ENCODE results near the gene MC2R.
"Not testable (repeated sequence)": the region's sequence is repeated elsewhere in the genome, so short reads cannot be mapped to it uniquely, and the experiment has no call there.

Gene MC2R

DNA sequence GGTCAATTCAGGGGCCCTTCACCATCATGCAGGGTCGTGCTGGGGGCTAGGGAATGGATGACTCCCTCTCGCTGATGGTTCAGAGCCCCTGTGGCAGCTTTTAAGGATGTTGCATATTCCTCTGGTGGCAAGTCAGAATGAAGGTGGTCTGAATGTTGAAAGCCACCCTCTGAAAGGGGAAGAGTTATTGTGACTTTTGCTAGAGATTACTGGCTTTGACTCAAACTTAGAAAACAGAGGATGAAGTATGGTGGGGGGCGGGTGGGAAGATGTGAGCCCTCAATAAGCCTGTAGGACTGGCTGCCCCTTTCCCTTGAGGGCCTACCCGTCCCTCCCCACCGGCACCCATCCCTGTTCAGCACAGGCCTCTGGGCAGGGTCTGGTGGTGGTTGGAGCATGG, 23.2 kb downstream of the MC2R start:
- no peak for DNase-seq

DNA sequence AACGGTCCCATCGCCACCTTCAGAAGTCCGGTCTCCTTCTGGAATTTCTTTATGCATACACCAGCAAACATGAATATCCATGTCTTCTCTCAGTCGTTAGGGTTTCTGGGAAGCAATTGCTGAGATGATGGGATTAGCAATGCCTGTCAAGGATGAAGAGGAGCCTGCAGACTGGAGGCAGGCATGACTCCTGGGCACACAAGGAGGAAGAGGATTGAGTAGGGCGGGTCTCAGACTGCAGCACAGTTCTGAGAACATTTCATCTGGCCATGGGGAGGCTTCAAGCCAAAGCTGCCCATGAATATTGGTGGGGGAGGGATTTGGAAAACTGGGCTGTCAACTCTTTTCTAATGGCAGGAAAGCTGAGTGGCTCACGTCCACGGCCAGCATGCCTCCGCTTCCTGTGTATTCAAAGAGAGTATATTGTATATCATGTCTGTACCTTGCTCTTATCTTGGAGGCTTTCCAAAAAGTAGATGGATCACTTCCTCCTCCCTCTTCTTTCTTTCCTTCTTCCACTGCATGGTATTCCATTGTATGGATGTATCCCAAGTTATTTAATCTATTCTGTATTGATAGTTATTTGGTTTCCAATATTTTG, 24.5 kb downstream of the MC2R start:
- no peak for DNase-seq

DNA sequence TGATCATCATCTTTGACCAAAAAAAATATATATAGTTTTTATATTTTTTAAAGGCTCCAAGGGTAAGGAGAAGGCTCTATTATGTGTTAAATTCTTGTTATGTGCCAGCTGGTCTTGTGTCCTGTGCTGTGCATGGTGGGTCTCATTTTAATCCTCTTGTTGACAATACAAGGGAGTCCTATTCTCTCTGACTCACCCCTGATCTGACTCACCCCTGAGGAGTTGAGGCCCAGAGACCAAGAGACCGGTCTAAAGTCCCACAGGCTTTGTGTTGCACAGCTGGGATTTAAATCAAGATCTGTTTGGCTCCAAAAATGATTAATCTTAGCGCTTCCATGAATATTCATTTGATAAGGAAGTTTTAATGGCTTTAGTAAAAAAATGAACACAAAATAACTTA, 25.7 kb downstream of the MC2R start:
- no peak for DNase-seq

DNA sequence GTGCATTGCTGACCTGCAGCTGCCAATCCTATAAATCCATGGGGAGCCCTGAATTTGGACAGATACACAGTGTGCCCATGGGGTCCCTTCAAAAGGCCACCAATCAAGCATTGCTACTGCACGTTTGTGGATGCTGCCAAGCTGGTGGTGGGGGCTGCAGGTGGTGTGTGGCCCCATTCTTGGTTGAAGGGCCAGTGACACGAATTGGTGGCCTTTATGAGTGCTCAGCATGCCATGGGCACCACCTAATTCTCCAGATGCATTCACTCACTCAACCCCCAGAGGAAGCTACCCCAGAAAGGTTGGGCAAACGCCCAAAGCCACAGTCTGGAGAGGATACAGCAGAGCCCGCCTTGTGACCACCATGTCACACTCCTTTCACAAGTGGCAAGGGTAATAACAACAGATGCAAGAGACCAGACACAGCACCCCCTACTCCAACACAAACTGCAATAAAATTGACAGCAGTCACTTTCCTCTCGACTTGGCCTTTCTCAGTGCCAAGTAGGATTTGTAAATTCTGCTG, 27.1 kb downstream of the MC2R start:
- DNase-seq = no peak

DNA sequence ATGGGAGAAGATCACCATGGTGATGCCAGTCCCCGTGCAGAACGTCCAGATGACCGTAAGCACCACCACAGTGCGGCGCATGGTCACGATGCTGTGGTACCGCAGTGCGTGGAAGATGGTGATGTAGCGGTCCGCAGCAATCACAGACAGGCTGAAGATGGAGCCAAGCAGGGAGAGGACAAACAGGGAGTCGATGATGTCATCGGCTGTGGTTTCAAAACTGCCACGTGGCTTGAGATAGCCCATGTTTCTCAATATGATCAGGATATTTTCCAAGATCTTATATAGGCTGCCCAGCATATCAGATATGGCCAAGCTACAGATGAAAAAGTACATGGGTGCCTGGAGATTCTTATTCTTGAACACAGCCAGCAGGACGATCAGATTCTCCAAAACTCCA, 30.3 kb downstream of the MC2R start:
- DNase-seq = no peak

DNA sequence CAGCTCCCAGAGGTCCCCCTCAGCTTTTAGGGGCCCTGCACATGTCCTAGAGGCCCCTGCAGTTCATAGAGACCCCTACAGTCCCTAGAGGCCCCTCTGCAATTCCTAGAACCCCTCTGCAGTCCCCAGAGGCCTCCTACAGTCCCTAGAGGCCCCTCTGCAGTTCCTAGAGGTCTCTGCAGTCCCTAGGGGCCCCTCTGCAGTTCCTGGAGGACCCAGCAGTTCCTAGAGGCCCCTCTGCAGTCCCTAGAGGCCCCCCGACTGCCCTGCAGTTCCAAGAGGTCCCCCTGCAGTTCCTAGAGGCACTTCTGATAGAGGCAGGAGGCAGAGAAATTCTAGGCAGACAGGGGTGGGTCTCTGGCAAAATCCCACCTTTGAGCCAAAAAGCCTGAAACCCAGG, 35.4 kb downstream of the MC2R start:
- DNase-seq = no peak

DNA sequence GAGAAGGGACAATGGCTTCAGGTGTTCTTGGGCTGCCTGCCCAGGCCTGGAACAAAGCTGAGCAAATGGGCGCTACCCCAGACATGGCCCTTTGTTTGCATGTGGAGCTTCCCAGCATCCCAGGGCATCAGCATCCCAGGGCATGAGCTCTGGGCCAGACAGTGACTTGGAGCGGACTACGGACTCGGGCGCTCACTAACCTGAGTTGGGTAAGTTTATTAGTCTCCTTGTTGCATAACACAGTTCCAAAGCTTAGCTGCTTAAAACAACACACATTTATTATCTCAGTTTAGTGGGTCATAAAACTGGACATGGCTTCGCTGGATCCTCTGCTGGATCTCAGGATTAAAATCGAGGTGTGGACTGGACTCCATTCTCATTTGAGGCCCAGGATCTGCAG, 35.8 kb downstream of the MC2R start:
- DNase-seq = no peak

DNA sequence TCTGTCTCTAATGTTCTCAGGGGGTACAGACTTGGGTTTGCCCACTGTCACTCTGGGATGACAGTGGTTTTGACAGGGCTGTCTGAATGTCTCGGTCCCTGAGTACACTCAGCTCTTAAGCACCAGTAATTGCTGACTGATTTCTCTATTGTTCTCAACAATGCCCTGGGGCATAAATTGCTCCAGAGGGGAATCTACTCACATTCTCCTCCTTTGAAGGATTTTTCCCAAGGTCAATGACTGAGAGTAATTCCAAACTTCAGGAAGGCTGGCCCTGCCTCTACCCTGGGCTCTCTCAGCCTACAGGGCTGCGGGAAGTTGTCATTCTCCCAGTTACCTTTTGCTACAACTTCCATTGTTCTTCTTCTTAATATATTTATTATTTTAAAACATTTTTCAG, 36.5 kb downstream of the MC2R start:
- DNase-seq = no peak

DNA sequence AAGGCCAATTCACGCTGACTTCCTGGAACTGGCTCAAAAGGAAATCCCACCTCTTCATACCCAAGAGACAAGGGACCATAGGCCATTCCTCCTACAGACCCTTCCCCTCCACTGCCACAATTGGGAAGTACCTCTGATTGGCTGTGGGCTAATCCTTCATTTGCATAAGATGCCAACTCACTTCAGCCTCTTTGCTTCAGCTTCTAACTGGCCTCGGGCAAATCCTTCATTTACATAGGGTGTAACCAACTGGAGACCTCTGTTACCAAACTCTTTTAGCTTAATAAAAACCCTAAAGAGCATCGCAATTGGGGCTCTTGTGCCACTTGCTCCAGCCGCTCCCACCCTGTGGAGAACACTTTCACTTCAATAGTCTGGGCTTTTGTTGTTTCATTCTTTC, 38.2 kb downstream of the MC2R start:
- no peak for DNase-seq

DNA sequence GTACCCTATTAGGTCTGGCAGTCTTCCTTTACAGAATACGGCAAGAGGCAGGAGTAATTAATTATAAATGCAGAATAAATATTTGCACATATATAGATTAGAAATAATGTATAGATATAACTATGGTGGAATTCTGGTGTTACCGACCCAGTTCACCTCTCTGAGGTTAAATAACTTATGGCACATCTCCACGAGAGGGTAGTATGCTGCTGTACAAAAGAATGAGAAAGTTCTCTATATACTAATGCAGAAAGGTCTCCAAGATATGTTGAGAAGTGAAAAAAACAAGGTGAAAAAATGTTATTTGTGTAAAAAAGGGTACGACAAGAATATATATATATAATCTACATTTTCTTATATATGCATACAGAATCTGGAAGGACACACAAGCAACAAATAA, 40.8 kb downstream of the MC2R start:
- no peak for DNase-seq

DNA sequence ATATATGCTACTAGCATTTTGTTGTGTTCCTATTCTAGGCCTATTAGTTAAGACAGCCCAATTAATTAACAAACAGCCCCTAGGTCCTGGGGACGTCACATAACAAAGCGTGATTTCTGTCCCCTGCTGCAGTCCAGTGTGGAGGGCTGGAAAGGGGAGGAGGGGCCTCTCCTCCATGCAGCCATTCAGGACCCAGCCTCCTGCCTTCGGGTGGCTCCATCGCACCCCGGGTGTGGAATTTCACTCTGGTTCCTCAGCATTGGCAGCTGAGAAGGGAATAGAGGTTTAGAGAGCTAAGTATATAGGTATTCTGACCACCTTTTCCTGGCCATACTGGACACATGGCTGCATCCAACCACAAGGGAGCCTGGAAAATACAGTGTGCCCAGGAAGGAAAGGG, 42.4 kb downstream of the MC2R start:
- no peak for DNase-seq

DNA sequence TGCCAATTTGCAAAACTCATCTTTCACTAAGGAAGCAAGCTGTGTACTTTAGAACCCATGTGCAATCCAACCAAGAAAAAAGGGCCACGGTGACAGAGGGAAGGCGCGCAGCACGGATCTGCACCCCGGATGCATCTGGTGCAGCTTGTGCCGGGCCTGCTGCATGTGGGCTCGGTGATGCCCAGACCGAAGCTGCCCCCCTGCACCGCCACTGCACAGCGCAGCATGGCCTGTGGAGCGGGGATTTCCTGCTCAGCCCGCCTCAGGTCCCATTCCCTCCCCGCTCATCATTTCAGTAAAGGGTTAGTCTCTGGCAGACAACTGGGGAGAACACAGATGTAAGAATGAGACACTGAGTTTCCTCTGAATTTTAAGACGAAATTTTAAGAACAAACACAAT, 43.0 kb downstream of the MC2R start:
- DNase-seq = no peak

DNA sequence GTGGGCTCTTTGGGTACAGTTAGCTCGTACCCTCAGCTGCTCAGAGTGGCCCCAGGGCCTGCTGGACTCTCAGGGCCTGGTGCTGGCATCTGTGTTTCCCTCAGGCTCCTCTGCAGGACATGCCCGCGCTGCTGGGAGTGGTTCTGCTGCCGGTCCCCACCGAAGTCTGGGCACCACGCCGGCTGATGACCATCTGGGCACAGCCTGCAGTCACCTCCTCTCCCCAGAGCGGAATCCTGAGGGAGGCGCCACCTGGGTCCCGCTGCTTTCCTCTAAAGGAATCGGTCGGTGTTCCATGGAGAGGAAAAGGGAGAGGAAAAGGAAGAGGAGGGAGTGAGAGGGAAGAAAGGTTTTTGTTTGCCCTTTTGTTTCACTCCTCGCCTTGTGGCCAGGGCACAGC, 43.6 kb downstream of the MC2R start:
- DNase-seq = no peak

DNA sequence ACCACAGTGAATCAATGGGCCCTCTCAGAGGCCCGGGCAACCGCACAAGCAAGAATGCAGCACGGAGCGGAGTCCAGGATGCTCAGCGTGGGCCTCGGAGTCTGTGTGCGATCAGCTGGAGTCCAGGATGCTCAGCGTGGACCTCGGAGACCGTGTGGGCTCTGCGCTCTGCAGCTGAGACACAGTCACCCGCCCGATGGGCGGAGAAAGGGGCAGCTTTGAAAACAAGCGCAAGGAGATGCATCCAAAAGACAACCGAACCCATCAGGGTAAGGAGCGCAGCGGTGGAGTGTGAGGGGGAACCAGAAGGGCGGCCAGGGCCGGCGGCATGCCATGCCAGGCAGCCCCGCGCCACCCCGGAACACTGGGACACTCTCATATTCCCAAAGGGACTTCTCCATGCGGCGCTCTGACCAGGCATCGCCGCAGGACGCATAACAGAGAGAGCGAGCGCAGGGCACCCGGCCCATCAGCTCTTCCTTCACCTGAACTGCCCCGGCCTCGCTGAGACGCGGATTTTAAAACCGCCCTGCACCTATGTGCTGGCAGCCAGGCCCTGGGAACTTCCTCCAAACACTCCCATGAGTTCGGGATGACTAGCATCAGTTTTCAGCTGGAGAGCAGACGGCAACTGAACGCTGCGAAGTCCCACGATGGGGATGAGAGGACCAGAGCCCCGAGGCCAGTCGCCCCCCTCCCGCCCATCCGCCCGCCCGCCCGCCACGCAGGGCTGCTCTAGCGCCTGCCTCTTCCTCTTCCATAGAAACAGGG, 46.6 kb downstream of the MC2R start:
- DNase-seq = no peak

DNA sequence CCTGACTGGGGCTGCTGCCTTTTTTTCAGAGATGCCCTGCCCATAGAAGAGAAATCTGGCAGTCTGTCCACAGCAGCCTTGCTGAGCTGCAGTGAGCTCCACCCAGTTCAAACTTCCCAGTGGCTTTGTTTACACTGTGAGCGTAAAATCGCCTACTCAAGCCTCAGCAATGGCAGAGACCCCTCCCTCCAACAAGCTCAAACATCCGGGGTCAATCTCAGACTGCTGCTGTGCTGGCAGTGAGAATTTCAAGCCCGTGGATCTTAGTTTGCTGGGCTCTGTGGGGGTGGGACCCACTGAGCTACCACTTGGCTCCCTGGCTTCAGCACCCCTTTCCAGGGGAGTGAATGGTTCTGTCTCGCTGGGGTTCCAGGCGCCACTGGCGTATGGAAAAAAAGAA, 52.4 kb downstream of the MC2R start:
- DNase-seq = not testable (repeated sequence)

DNA sequence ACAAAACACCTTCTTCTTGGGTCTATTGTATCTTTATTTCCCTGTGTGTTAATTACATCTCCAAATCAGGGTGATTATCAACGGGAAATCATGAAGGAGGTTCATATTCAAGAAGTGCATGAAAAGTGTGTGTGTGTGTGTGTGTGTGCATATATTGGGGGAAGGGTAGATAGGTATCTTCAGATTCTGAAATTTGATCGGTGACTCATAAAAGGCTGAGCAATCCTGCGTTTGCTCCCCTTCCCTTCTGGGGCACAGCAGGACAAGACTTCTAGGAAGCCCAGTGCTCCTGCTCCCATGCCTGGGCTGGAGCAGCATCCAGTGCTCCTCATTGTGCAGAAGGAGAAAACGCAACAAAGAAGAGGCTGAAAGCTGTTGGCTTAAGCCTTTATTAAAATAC, 65.5 kb downstream of the MC2R start:
- DNase-seq = no peak

DNA sequence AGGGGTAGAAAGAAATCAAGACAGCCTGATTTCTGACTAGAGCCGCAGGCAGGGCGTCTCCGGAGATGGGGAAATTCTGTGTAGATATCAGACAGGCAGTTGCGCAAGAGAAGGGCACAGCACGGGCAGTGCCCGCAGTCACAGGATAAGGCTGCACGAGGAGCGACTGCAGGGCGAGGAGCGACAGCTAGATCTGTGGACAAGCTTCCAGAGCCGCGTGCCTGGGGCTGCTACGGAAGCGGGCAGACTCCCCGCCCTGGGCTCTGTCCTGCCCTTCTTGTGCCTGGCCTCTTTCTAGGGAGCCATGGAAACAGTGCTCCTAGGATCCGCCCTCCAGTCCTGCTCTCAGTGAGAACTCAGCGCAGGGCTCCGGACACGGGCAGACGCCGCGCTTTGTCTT, 78.8 kb downstream of the MC2R start:
- no peak for DNase-seq

DNA sequence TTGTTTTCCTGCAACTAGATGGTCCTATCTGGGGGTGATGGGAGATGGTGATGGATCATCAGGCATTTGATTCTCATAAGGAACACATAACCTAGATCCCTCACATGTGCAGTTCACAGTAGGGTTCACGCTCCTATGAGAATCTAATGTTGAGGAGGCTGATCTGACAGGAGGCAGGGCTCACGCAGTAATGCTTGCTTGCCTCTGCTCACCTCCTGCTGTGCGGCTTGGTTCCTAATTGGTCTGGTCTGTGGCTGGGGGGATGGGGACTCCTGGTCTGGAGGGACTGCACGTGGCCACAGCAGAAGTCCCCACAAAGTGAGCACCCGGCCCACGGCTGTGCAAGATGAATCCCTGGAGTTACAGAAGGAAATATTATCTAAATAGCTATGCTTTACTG, 80.1 kb downstream of the MC2R start:
- no peak for DNase-seq

DNA sequence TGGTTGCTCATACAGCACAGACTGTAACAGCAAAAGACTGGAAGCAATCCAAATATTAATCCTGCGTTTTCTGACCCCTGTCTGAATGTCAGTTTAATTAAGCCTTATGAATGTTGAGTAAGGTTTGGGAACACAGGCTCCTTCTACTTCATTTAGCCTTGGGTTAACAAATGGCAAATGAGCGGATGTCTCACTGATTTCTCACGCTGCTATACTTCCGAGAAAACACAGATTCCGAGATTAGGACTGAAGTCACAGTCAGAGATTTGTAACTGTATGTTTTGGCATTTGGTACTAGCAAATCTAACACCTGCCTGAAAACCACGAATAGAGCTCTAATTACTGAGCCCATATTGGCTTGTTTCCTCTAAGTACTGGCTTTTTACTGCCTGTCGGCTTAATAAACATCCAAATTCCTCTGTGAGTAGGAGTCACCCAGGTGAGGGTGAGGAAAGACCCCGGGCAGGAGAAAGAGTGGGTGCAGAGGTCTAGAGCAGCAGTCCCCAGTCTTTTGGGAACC, 80.8 kb downstream of the MC2R start:
- no peak for DNase-seq
